GM21423 (cell line): ENCODE results near the gene NRN1L.
A peak's percentile ranks its signal among the peaks of the same experiment; 100 is the strongest.
"Not testable (repeated sequence)": the region's sequence is repeated elsewhere in the genome, so short reads cannot be mapped to it uniquely, and the experiment has no call there.

Source experiments
- ATAC-seq: cut with Tn5 transposase; IDR thresholded peaks from one replicate; pipeline ENCODE4 v1.9.1; 2021; ENCODE audit warnings: mild to moderate bottlenecking, moderate library complexity; ENCODE audit not compliant: unreplicated experiment

NRN1L gene

DNA sequence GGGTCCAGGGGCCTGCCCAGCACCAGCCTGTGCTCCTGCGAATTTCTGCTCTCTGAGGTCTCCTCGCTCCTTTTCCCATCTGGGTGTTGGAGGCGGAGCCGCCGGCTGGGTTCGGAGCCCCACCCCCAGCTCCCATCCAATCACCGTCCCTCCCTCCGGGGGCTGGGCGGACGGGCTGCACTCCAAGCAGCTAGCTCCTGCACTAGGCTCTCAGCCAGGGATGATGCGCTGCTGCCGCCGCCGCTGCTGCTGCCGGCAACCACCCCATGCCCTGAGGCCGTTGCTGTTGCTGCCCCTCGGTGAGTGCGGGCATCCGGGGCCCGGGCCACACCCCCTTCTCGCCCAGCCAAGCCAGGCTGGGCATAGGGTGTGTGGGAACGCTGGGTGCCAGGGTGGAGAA is at the start of gene NRN1L:
Gene NRN1L, plus strand, starts transcription at position 202 of the 400 bp plus-strand sequence. Its CDS starts 19 bp downstream, at position 221.
- ATAC-seq, result no peak

DNA sequence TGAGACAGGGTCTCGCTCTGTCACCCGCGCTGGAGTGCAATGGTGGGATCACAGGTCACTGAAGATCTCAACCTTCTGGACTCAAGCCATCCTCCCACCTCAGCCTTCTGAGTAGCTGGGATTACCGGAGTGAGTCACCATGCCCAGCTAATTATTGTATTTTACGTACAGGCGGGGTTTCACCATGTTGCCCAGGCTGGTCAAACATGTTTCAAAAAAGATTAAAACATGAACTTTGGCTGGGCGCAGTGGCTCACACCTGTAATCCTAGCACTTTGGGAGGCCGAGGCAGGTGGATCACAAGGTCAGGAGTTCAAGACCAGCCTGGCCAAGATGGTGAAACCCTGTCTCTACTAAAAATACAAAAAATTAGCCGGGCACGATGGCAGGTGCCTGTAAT is 47.5 kb upstream of the NRN1L start:
- not testable (repeated sequence) for ATAC-seq

DNA sequence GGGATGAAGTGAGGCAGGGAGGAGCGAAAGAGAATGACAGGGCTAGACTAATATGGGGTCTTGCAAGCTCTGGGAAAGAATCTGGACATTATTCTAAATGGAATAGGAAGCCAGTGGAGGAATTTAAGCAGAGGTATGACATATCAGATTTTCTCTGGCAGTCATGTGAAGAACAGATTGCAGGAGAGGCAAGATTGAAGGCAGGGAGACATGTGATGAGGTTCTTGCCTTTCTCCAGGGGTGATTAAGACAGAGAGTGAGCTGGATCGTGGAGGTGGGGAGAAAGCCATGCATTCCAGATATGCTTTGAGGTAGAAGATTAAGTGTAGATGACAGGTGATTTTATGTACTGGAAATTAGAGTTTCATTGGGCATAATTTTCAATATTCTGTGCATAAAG is 46.9 kb upstream of the NRN1L start:
- no peak for ATAC-seq

DNA sequence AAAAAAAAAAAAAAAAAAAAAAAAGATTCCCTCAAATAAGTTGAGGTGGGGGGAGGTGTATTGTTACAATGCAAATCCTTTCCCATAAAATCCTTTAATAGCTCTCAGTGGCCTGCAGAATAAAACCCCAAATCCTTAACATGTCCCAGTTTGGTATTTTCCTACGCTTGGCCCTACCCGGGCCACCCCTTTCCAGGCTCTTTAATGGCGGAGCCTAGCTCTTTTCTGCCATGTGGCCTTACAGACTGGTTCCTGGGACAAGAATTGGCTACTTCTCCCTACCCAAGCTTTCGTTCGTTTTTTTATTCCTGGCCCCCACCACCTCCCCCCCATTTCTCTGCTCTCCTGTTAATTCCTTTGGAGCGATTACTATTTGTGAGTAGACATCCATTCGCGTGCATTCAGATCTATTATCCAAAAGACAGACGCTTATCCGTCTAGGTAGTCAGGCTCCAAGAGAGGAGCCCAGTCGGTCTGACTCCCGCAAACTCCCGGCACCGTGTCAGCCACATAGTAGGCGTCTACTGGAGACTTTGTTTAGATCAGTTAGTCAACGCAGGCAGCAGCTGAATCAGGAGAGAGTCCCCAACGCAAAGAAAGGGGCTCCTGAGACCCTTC is 43.4 kb upstream of the NRN1L start:
- no peak for ATAC-seq

DNA sequence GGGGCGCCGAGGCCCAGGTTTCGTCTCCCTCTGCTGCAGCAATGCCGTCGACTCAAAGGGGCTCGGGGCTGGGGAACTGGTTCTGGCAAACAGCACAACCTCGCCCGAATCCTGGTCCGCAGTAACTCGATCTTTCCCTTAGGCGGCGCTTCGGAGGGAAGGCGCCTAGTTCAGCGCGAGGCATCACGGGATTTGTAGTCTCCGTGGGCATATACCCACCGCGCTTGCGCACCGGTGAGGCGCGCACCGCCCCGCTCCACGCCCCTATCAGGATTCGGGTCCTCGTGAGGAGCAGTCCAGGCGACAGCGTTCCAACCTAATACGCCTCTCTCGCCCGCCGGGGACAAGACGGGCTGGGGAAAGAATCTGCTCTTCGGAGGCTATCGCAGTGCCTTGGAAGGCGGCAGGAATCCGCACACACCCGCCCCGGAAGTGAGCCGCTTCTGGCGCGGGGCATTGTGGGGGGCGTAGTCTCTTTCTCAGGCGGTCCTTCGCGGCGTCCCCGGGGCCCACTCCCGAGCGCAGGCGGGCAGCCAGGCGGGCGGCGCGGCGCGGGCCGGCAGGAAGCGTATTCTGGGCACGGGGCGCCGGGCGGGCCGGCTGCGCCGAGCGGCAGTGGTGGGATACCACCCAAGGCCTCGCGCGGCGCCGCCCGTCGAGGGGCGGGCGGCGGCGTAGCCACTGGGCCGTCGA is 42.7 kb upstream of the NRN1L start, which contains the start of gene THAP11:
Gene THAP11, plus strand, starts transcription at position 505 of the 693 bp plus-strand sequence. CDS start 235 bp downstream, outside the sequence.
- ATAC-seq, result peak; percentile 41

DNA sequence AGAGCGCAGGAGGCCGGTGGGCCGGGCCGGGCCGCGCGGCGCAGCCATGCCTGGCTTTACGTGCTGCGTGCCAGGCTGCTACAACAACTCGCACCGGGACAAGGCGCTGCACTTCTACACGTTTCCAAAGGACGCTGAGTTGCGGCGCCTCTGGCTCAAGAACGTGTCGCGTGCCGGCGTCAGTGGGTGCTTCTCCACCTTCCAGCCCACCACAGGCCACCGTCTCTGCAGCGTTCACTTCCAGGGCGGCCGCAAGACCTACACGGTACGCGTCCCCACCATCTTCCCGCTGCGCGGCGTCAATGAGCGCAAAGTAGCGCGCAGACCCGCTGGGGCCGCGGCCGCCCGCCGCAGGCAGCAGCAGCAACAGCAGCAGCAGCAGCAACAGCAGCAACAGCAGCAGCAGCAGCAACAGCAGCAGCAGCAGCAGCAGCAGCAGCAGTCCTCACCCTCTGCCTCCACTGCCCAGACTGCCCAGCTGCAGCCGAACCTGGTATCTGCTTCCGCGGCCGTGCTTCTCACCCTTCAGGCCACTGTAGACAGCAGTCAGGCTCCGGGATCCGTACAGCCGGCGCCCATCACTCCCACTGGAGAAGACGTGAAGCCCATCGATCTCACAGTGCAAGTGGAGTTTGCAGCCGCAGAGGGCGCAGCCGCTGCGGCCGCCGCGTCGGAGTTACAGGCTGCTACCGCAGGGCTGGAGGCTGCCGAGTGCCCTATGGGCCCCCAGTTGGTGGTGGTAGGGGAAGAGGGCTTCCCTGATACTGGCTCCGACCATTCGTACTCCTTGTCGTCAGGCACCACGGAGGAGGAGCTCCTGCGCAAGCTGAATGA is 42.0 kb upstream of the NRN1L start:
- ATAC-seq, result peak; percentile 10

DNA sequence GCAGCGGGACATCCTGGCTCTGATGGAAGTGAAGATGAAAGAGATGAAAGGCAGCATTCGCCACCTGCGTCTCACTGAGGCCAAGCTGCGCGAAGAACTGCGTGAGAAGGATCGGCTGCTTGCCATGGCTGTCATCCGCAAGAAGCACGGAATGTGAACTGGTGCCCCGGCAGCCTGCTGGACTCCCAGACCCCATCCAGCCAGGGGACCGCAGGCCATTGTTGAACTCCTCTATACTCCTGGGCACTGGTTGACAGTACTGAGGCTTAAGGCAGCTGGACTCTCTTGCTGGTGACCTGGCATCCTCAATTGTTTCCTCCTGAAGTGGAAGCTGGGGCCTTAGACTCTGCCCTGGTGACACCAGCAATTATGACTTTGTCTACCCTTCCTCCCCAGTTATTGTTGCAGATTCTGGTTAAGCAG is 41.3 kb upstream of the NRN1L start:
- ATAC-seq, result no peak

DNA sequence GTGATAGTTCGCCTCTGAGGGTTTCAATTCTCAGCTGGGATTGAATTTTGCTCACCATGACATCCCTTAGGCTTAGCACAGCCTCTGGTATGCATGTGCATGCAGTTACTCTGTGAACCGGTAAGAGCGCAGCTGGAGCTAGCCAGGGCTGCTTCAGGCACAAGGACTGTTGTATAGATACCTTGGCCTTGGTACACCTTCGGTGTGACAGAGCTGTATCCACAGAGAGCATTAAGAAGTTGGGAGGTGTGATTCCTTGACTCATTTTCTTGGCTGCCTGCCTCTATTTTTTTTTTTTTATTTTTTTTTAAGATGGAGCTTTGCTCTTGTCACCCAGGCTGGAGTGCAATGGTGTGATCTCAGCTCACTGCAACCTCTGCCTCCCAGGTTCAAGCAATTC is 40.2 kb upstream of the NRN1L start:
- no peak for ATAC-seq

DNA sequence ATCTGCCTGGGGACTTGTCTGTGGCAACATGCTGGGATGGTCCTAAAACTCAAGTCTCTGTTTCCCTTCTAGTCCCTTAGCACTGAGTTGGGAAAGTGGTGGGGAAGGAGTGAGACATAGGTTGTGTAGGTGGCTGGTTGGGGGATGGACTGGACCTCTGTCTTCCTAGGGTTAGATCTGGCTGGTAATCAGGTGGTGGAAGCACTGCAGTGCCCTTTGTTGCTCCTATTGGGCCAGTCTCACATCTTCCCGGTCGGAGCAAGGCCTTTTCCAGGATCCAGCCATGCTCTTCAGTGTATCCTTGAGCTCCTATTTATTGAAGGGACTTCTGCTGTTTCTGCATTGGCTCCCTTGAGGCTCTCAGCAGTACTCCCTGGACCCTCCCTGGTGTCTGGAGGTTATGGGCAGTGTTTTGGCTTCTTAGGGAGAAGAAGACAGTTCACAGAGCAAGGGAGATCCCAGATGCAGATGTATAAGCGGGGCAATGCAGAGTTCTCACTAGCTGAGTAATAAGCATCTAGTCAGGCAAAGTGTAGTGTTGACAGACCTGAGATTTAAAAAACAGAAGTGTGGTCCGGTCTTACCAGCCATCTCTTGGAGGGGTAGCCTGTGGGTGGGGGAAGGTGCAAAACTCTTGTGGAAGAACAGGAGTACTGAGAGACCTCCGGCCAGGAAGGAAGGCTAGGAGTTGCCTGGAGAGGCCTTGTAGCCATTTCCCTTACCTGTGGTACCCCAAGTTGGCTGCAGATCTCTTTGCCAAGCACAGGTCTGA is 39.2 kb upstream of the NRN1L start:
- no peak for ATAC-seq

DNA sequence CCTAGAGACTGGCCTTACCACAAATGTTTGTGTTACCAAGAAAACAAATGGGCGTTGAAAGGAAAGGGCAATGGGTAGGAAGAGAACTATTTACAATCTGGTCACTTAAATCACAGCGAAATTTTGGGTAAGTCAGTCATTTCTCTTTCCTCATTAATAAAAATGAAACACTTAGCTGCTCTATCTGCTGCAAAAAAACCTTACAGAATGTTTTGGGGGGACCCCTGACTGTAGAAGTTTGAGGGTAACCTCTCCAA is 38.7 kb upstream of the NRN1L start:
- no peak for ATAC-seq

DNA sequence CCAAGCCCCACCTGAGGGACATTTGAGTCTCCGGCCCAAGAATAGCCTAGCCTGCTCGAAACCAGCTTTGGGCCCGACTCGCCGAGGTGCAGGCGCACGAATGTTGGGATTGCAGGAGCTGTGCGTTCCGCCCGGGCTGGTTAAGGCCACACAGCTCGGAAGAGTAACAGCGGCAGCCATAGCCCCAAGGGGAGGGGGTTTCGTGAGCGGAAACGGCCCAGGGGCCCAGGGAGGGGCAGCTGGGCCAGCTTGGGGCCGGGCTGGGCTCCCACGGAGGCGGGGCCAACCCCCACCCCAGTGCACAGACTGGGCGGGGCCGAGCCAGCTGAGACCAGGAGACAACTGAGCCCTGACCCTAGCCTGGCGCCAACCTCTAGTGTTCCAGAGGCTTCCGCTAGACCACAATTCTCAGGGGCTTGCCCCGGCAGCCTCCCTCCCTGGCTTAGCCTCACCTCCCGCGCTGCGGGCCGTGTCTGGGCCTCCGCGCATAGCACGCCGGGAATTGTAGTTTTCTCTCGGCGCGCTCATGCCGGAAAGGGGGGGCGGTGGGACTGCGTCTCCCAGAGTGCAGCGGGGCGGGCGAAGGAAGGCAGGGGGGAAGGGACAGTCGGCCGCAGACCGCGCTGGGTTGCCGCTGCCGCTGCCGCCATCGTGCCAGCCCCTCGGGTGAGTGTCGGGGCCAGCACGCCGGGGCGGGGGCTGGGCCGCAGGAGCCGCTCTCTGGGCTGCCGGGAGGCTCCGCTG is 38.2 kb upstream of the NRN1L start, which contains the start of gene NUTF2:
Gene NUTF2, plus strand, starts transcription at position 614 of the 744 bp plus-strand sequence. CDS start 18,198 bp downstream, outside the sequence.
- peak; percentile 53 for ATAC-seq

DNA sequence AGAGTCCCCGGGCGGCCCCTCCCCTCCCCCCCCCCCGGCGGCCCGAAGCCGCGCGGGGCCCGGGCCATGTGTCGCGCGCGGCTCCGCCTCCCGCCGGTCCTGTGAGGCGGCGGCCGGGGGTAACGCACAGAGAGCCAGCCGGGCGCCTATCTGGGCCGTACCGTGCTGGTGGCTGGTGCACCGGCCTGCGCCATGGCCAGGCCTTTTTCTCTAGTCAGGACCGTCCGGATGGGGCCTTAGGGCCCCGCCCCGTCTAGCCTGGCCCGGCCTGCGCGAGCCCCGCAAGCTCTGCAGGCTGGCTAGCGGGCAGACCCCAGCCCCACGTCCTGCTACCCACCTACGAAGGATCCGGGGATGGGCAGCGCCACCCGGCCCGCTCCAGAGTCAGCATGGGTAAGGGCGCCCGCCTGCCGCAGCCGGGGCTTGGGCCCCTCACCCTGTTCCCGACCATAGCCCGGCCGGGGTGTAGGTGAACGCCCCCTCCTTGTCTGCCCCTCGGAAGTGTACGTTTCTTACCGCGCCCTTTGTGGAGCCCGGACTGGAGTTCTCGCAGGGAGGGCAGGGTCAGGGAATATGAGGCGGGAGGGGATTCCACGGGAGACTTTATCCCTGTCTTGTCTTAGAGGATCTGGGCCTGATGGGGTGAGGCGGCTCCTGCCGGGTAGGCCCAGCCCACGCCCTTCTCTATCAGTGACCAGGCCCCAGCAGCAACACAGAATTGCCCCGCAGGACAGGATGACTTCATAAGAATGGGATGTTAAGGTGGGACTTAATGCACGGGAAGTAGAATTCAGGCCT is 37.4 kb upstream of the NRN1L start, which contains the start of gene CENPT:
Gene CENPT, minus strand, starts transcription at position 630 of the 798 bp plus-strand sequence. CDS start 13,834 bp downstream, outside the sequence.
- ATAC-seq, result peak; percentile 35

DNA sequence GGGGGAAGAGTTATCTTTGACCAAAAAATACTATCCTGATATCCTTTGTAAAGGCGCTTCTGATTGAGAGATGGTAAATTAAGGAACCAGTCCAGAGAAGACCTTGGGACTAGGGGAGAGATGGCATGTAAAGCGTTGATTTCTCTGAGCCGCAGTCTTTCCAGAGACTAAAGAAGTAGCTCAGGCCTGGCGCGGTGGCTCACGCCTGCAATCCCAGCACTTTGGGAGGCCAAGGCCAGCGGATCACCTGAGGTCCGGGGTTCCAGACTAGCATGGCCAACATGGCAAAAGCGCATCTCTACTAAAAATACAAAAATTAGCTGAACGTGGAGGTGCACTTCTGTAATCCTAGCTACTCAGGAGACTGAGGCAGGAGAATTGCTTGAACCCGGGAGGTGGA is 36.6 kb upstream of the NRN1L start:
- ATAC-seq, result no peak

DNA sequence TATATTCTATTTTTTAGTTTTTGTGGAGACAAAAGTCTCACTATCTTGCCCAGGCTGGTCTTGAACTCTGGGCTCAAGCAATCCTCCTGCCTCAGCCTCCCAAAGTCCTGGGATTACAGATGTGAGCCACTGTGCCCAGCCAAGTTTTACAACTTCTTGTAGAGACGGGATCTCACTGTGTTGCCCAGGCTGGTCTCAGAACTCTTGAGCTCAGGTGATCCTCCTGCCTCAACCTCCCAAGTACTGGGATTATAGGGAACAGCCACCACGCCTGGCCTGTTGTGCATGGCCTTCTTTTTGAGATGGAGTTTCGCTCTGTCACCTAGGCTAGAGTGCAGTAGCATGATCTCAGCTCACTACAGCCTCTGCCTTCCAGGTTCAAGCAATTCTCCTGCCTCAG is 31.0 kb upstream of the NRN1L start:
- ATAC-seq, result no peak

DNA sequence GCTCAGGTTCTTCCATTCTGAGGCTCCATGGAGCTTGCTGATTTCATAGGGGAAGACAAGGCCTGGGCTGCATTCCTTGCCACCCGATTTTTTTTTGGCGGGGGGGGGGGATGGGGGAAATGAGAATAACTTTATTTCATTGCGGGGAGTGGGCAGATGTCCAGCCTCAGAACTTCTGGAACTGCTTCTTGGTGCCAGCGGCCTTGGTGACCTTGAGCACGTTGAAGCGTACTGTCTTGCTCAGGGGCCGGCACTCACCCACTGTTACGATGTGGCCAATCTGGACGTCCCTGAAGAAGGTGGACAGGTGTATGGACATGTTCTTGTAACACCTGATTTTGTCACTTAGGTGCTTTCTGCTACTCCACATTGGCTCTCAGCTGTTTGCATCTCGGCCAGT is 28.9 kb upstream of the NRN1L start:
- no peak for ATAC-seq

DNA sequence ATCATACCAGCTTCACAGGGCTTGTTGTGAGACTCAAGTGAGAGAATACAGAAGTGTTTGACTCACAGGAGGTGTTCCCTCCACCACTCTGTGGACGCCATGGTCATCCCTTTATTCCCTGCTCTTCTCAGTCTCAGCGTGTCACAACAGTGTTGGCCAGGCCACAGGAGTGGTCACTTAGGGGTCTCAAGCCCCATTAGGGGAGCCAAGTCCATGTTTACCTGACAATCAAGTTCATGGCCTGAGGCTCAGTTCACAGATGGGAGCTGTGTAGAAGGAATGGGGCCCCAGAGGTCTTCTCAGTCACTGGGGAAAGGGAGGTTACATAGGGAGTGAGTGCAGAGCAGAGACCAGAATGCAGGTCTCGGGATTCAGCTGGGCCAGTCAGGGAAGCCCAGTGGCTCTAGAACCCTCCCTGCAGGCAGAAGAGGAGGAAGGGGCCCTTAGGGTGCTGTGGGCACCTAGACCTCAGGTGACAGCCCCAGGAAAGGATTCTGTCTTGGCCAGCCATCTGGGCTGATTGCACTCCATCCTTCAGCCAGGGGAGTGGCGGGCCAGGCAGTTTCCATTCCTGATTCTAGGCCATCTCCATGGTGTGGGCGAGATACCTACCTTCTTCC is 27.6 kb upstream of the NRN1L start:
- ATAC-seq, result no peak

DNA sequence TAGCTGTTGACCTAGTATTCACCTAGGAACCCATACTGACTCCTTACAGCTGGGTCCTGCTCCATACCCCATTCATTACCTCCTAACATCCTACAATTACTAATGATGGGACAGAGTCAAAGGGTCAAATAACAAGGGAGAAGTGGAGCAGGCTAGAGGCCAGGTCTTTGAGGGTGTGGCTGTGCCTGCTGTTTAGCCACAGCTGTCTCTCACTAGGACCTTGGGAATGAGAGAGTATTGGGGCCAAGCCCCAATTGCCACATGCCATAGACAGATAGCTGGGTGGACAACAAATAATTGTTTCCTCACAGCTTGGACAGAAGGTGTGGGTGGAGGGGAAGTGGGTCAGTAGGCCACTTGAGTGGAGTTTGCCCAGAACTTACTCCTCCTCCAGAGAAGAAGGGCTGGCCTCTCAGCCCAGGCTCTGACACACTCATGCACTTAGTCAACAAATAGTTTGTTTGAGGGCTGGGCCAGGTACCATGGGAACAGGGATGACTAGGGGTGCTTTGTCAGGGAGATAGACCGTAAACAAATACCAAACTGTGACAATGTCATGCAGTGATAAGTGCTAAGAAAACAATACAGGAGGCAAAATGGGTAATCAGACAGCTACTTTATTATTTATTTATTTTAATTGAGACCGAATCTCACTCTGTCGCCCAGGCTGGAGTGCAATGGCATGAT is 27.0 kb upstream of the NRN1L start:
- ATAC-seq, result no peak

DNA sequence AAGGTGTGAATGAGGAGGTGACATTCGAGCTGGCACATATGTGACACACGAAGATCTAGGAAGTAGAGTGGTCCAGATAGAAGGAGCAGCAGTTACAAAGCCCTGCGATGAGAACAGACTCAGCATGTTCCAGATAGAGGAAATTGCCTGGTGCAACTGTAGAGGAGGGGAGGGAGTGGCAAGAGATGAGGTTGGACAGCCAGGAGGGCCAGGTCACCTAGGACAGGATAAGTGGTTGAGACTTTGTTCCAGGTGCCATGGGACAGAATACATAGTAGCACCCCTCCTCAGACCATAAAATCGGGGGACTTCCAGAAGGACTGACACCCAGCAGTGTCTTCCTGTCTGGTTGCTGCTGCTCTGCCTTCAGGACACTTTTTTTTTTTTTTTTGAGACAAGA is 26.2 kb upstream of the NRN1L start:
- no peak for ATAC-seq
